ENCODE results near the gene IMMP2L. TPM values are rescaled to one million over a fixed set of nuclear protein-coding genes. Genes with fewer than 3 reads are reported as not detected.

The IMMP2L gene
- total RNA-seq, 2 donors from 2014 or later: 13.1 to 22.7 TPM

- Histone ChIP-seq H3K36me3 (no peaks in the 10 kb centered on the region), H3K4me1 (ENCODE audit: control insufficient read depth in 1 of 2, low read depth in 2 of 2) (peaks cover 0 to 7% of the 10 kb centered on the region in 2 donors), H3K4me3 (no peak overlapping the region), H3K27ac (no peak overlapping the region), H3K9me3 (no peaks in the 10 kb centered on the region), H3K27me3 (replicated peaks; ENCODE audit: insufficient read depth) (no peaks in the 10 kb centered on the region)
- ATAC-seq (ENCODE audit: insufficient number of reproducible peaks, low FRiP score, low read depth) (no peak), DNase-seq (ENCODE audit: low spot score) (no peak)
- no peak for TF ChIP-seq CTCF (IDR thresholded peaks at IDR 0.05)
These were observed 518.7 kb downstream of the IMMP2L start for GRCh38 chr7:111043561-111043960.

DNA sequence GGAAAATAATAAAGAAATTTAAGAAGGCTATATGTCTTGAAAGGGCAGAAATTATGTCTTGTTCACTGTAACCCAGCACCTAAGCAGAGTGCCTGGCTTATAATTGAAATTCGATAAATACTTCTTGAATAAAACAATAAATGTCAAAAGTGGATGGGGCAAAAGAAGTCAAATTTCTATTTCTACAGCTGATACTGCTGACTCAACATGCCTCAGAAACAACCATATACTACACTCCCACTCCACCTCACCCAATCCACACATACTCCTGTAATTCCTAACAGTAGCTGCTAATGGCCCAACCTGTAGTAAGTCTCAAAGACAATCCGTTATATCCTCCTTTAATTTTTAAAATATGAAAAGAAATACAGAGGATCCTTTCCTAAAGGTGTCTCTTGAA, 519.5 kb downstream of the IMMP2L start:
- peaks cover 0 to 7% of the 10 kb centered on the region in 2 donors for H3K4me1 ChIP-seq (ENCODE audit: control insufficient read depth in 1 of 2, low read depth in 2 of 2)
- TF ChIP-seq CTCF (IDR thresholded peaks at IDR 0.05): no peak
- H3K27me3 ChIP-seq (replicated peaks; ENCODE audit: insufficient read depth): no peaks in the 10 kb centered on the region
- no peaks in the 10 kb centered on the region for H3K36me3 ChIP-seq
- DNase-seq (ENCODE audit: low spot score) (no peak), ATAC-seq (ENCODE audit: insufficient number of reproducible peaks, low FRiP score, low read depth) (no peak)
- no peak overlapping the region for H3K27ac ChIP-seq
- no peak overlapping the region for H3K4me3 ChIP-seq
- H3K9me3 ChIP-seq: no peaks in the 10 kb centered on the region

DNA sequence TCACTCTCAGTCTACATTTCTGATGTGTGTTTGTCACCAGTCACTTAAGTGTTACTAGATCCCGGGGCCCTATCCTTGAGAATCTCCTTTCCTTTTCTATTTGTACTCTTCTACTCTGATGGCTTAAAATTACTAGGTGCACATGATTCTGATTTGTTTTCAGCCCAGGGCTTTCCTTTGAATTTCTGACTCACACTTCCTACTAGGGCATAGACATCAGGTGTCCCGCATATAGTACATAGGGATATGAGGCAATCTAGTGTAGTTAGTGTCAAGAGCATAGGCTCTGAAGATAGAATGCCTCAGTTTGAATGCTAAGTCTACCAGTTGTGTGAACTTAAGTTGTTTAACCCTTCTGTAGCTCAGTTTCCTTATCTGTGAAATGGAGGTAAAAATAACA, 520.7 kb downstream of the IMMP2L start:
- H3K4me3 ChIP-seq: no peak overlapping the region
- ATAC-seq (ENCODE audit: insufficient number of reproducible peaks, low FRiP score, low read depth) (no peak), DNase-seq (ENCODE audit: low spot score) (no peak)
- no peaks in the 10 kb centered on the region for H3K27me3 ChIP-seq (replicated peaks; ENCODE audit: insufficient read depth)
- no peaks in the 10 kb centered on the region for H3K36me3 ChIP-seq
- H3K4me1 ChIP-seq (ENCODE audit: control insufficient read depth in 1 of 2, low read depth in 2 of 2): peaks cover 0 to 7% of the 10 kb centered on the region in 2 donors
- no peaks in the 10 kb centered on the region for H3K9me3 ChIP-seq
- H3K27ac ChIP-seq: no peak overlapping the region
- no peak for TF ChIP-seq CTCF (IDR thresholded peaks at IDR 0.05)

GRCh38 chr7:111038185-111038584, 524.1 kb downstream of the IMMP2L start:
- no peak overlapping the region for H3K27ac ChIP-seq
- no peaks in the 10 kb centered on the region for H3K4me1 ChIP-seq (ENCODE audit: control insufficient read depth in 1 of 2, low read depth in 2 of 2)
- no peaks in the 10 kb centered on the region for H3K36me3 ChIP-seq
- no peak for TF ChIP-seq CTCF (IDR thresholded peaks at IDR 0.05)
- no peak for ATAC-seq (ENCODE audit: insufficient number of reproducible peaks, low FRiP score, low read depth)
- no peak for DNase-seq (ENCODE audit: low spot score)
- no peaks in the 10 kb centered on the region for H3K27me3 ChIP-seq (replicated peaks; ENCODE audit: insufficient read depth)
- H3K9me3 ChIP-seq: no peaks in the 10 kb centered on the region
- no peak overlapping the region for H3K4me3 ChIP-seq

- TF ChIP-seq CTCF (IDR thresholded peaks at IDR 0.05): no peak
- Histone ChIP-seq H3K9me3 (no peaks in the 10 kb centered on the region), H3K27ac (no peak overlapping the region), H3K4me1 (ENCODE audit: control insufficient read depth in 1 of 2, low read depth in 2 of 2) (peaks cover 7 to 13% of the 10 kb centered on the region in 2 donors), H3K4me3 (no peak overlapping the region), H3K36me3 (no peaks in the 10 kb centered on the region), H3K27me3 (replicated peaks; ENCODE audit: insufficient read depth) (no peaks in the 10 kb centered on the region)
- DNase-seq (ENCODE audit: low spot score): no peak
- ATAC-seq (ENCODE audit: insufficient number of reproducible peaks, low FRiP score, low read depth): no peak
These were observed 530.4 kb downstream of the IMMP2L start for GRCh38 chr7:111031916-111032315.

Measured in thoracic aorta (tissue), 2 donors.